Testis (tissue), 2 donors: ENCODE results near the gene MOB3B.
A peak's percentile ranks its signal among the peaks of the same experiment; 100 is the strongest.

Source experiments
- POLR2A ChIP-seq: fragments of 450-650 bp; IDR thresholded peaks from one replicate; pipeline ENCODE4 v1.6.1; 2017; ENCODE audit warnings: antibody characterized with exemption, mild to moderate bottlenecking, moderate library complexity
- TF ChIP-seq, protein P1 (sequence below), 3 experiments: fragments of 450-650 bp in 2 of 3; fragments of 200-600 bp in 1 of 3; sonication (generic) in 1 of 3; IDR thresholded peaks; one replicate each; pipeline ENCODE4 v1.5.1; 2016 to 2019; ENCODE audit warnings: antibody characterized with exemption in 3 of 3, mild to moderate bottlenecking in 2 of 3, moderate library complexity in 1 of 3

DNA sequence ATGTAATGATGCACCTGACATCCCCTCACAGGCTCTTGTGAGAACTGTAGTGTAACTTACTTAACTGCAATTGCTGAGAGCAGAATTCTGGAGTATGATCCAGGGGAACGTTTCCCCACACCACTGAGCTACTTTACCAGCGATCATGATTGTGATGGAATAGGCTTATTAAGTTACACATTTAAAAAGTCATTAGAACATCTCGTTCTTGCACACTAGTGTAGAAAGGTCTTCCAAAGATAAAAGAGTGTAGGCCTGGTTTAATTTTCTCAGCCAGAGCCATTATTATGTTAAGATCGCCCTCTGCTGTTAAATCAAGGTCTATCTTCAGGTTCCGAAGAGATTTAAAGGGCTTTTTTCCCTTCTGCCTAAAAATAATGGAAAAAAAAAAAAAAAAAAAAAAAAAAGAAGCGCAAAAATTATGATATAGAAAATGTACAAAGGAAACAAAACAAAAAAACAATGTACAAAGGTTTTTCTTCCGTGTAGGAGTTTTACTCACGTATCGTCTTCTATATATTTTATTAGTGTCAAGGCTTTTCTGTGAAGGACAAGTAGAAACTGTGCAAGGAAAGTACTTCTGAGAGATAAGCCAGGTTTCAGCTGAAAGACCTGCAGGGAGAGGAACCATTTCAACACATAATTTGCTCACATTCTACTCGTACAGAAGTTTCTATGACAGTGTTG is 18.6 kb upstream of the MOB3B start:
- TF ChIP-seq, protein P1, sequence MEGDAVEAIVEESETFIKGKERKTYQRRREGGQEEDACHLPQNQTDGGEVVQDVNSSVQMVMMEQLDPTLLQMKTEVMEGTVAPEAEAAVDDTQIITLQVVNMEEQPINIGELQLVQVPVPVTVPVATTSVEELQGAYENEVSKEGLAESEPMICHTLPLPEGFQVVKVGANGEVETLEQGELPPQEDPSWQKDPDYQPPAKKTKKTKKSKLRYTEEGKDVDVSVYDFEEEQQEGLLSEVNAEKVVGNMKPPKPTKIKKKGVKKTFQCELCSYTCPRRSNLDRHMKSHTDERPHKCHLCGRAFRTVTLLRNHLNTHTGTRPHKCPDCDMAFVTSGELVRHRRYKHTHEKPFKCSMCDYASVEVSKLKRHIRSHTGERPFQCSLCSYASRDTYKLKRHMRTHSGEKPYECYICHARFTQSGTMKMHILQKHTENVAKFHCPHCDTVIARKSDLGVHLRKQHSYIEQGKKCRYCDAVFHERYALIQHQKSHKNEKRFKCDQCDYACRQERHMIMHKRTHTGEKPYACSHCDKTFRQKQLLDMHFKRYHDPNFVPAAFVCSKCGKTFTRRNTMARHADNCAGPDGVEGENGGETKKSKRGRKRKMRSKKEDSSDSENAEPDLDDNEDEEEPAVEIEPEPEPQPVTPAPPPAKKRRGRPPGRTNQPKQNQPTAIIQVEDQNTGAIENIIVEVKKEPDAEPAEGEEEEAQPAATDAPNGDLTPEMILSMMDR (IDR thresholded peaks at IDR 0.05): peak; percentile 12 to 47 (median 31)
- TF ChIP-seq POLR2A: no peak
